ENCODE measurements around the gene TMEM80. TPM values are rescaled to one million over a fixed set of nuclear protein-coding genes. Genes with fewer than 3 reads are reported as not detected.
"Not testable (repeated sequence)": the region's sequence is repeated elsewhere in the genome, so short reads cannot be mapped to it uniquely, and the experiment has no call there.

TMEM80 gene
- total RNA-seq = 10 to 100 TPM; 18.4 to 36.6 TPM

DNA sequence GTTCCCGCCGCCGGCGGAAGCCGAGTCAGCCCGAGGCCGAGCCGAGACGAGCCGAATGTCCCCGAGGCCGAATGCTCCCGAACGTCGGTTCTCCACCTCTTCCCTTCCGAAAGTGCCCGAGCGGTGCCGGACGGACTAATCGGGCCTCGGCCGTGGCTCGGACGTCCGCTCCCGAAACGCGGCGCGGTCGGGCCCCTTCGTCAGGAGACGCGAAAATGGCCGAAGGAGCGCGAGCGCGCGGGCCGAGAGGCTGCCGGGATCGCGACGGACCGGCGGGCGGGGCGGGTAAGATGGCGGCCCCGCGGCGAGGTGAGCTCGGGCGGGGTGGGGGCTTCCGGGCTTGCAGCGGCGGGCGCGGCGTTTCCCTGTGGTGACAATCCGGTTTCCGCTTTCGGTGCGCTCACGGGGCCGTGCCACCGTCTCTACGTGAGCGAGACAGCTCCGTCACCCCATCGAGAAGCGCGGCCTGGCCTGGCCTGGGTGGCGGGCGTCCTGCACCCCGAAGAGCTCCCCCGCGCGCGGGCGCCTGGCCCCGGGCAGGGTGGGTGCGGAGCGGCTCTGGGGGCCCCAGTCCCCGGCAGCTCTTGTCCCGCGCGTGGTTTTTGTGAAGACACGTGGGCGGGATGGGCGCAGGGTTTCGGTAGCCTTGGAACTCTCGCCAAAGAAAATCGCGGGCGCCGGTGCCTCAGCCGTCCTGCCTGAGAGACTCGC is at the start of gene TMEM80:
TMEM80 (plus strand) TSS at position 279 of the 711 bp plus-strand sequence; CDS start at position 291, 12 bp downstream.
- H3K27me3 ChIP-seq = no peaks in the 10 kb centered on the region
- H3K4me3 ChIP-seq = peak within 1 kb of the TSS; percentile 82
- peak; percentile 99 for DNase-seq
- no peaks in the 10 kb centered on the region for H3K36me3 ChIP-seq
- no peaks in the 10 kb centered on the region for H3K9me3 ChIP-seq
- peaks cover 19% of the 10 kb centered on the region for H3K4me1 ChIP-seq
- peak within 1 kb of the TSS; percentile 79 to 94 for H3K9ac ChIP-seq (ENCODE audit: low read depth in 2 of 2, low read length in 2 of 2)
- TF ChIP-seq, protein P1, sequence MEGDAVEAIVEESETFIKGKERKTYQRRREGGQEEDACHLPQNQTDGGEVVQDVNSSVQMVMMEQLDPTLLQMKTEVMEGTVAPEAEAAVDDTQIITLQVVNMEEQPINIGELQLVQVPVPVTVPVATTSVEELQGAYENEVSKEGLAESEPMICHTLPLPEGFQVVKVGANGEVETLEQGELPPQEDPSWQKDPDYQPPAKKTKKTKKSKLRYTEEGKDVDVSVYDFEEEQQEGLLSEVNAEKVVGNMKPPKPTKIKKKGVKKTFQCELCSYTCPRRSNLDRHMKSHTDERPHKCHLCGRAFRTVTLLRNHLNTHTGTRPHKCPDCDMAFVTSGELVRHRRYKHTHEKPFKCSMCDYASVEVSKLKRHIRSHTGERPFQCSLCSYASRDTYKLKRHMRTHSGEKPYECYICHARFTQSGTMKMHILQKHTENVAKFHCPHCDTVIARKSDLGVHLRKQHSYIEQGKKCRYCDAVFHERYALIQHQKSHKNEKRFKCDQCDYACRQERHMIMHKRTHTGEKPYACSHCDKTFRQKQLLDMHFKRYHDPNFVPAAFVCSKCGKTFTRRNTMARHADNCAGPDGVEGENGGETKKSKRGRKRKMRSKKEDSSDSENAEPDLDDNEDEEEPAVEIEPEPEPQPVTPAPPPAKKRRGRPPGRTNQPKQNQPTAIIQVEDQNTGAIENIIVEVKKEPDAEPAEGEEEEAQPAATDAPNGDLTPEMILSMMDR (IDR thresholded peaks at IDR 0.05) = no peak
- intact Hi-C loops (cut with DNase I) = loop anchor here (2.0 kb wide), 1 partner anchor 23 kb away; no protein-coding TSS in a partner anchor
- peak within 1 kb of the TSS; percentile 100 for H3K27ac ChIP-seq

DNA sequence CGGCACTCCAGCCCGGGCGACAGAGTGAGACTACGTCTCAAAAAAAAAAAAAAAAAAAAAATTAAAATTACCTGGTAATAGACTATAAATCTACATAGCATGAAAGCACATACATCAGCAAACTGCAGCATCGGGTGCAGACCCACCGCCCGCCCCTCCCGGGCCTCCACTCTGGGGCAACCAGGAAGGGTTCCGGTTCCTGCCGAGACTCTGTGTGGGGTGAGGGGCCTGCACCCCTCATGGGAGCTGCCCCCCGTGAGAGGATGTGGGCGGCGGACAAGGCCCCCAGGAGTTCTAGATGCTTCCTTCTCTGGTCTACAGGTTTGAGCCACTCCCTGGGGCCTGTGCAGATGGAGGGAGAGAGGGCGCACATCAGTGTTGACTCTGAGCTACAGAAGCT is 49.4 kb upstream of the TMEM80 start:
- no peaks in the 10 kb centered on the region for H3K4me1 ChIP-seq
- TF ChIP-seq, protein P1 (IDR thresholded peaks at IDR 0.05) = no peak
- no peaks in the 10 kb centered on the region for H3K9me3 ChIP-seq
- DNase-seq = no peak
- no peak overlapping the region for H3K9ac ChIP-seq (ENCODE audit: low read depth in 2 of 2, low read length in 2 of 2)
- H3K27ac ChIP-seq = no peak overlapping the region
- intact Hi-C loops (cut with DNase I) = no loop called here
- H3K4me3 ChIP-seq = no peak overlapping the region
- no peaks in the 10 kb centered on the region for H3K27me3 ChIP-seq
- no peaks in the 10 kb centered on the region for H3K36me3 ChIP-seq

DNA sequence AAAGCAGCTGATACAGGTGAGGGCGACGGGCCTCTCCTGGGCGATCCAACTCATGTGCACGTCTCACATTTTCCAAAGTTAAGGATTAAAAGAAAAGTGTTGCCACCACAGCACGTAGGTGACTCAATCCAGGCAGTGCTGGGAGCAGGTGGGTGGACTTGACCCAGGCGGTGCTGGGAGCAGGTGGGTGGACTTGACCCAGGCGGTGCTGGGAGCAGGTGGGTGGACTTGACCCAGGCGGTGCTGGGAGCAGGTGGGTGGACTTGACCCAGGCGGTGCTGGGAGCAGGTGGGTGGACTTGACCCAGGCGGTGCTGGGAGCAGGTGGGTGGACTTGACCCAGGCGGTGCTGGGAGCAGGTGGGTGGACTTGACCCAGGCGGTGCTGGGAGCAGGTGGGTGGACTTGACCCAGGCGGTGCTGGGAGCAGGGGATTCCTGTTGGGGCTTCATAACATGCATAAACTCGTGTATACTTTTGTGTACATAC is 47.9 kb upstream of the TMEM80 start:
- H3K4me3 ChIP-seq; intact Hi-C loops (cut with DNase I); DNase-seq; H3K9ac ChIP-seq (ENCODE audit: low read depth in 2 of 2, low read length in 2 of 2); H3K36me3 ChIP-seq; H3K27ac ChIP-seq; H3K4me1 ChIP-seq; H3K27me3 ChIP-seq; H3K9me3 ChIP-seq: not testable (repeated sequence)

DNA sequence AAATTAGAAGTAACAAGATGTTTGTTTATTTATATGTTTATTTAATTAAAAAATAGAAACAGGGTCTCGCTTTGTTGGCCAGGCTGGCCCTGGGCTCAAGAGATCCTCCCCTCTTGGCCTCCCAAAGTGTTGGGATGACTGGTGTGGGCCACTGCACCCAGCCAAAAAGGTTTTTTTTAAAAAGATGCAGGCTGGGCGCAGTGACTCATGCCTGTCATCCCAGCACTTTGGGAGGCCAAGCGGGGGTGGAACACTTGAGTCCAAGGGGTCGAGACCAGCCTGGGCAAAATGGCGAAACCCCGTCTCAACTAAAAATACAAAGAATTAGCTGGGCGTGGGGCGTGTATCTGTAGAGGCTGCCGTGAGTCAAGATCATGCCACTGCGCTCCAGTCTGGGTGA is 45.1 kb upstream of the TMEM80 start:
- no peak for DNase-seq
- Histone ChIP-seq H3K4me1 (peaks cover 6% of the 10 kb centered on the region), H3K9ac (ENCODE audit: low read depth in 2 of 2, low read length in 2 of 2) (no peak overlapping the region), H3K4me3 (no peak overlapping the region), H3K27ac (no peak overlapping the region), H3K36me3 (no peaks in the 10 kb centered on the region), H3K9me3 (no peaks in the 10 kb centered on the region), H3K27me3 (no peaks in the 10 kb centered on the region)
- TF ChIP-seq, protein P1 (IDR thresholded peaks at IDR 0.05) = no peak
- intact Hi-C loops (cut with DNase I) = no loop called here

DNA sequence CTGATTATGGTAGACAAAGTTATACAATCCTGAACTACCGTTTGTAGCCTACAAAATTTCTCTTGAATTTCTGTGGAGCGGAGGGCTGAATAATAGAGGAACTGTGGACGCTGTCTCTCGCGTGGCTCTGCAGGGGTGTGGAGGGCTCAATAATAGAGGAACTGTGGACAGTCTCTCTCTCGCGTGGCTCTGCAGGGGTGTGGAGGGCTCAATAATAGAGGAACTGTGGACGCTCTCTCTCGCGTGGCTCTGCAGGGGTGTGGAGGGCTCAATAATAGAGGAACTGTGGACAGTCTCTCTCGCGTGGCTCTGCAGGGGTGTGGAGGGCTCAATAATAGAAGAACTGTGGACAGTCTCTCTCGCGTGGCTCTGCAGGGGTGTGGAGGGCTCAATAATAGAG is 42.5 kb upstream of the TMEM80 start:
- H3K9ac ChIP-seq (ENCODE audit: low read depth in 2 of 2, low read length in 2 of 2); H3K27ac ChIP-seq; DNase-seq; H3K4me1 ChIP-seq; H3K4me3 ChIP-seq; H3K9me3 ChIP-seq; H3K27me3 ChIP-seq; H3K36me3 ChIP-seq; intact Hi-C loops (cut with DNase I): not testable (repeated sequence)

DNA sequence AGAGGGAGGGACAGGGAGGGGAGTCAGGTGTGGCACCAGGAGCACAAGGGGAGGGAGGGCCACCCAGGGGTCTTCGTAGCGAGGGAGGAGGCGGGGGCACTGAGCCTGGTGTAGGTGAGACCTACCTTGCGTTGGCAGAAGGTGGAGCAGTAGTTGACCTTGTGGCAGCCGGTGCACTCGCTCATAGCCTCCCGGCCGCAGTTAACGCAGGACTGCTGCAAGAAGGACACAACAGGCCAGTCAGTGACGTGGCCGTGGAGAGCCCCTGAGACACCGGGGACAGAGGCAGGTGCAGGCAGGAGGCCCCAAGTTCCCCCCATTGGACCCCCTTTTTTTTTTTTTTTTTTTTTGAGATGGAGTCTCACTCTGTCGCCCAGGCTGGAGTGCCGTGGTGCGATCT is 41.8 kb upstream of the TMEM80 start:
- TF ChIP-seq, protein P1 (IDR thresholded peaks at IDR 0.05) = no peak
- no peaks in the 10 kb centered on the region for H3K36me3 ChIP-seq
- intact Hi-C loops (cut with DNase I) = no loop called here

DNA sequence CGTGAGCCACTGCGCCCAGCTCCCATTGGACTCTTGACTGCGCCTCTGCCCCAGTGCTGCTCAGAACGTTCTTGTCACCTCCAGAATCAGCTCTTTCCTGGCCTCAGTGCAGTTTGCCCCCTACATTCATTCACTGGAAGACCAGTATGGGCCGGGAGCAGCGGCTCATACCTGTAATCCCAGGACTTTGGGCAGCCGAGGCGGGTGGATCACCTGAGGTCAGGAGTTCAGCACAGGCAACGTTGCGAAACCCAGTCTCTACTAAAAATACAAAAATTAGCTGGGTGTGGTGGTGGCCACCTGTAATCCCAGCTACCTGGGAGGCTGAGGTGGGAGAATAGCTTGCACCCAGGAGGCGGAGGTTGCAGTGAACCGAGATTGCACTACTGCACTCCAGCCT is 41.2 kb upstream of the TMEM80 start:
- H3K9ac ChIP-seq (ENCODE audit: low read depth in 2 of 2, low read length in 2 of 2); H3K27ac ChIP-seq; H3K27me3 ChIP-seq; H3K36me3 ChIP-seq; DNase-seq; H3K4me3 ChIP-seq; intact Hi-C loops (cut with DNase I); H3K9me3 ChIP-seq; H3K4me1 ChIP-seq: not testable (repeated sequence)

More for the DNA sequence above, 41.8 kb upstream of the TMEM80 start:
- H3K27ac ChIP-seq = no peak overlapping the region
- H3K27me3 ChIP-seq = no peaks in the 10 kb centered on the region
- H3K4me1 ChIP-seq = peaks cover 9% of the 10 kb centered on the region
- DNase-seq = no peak
- H3K9ac ChIP-seq (ENCODE audit: low read depth in 2 of 2, low read length in 2 of 2) = no peak overlapping the region
- no peaks in the 10 kb centered on the region for H3K9me3 ChIP-seq
- H3K4me3 ChIP-seq = no peak overlapping the region
